ENCODE results near the gene SENP5.

The SENP5 gene

DNA sequence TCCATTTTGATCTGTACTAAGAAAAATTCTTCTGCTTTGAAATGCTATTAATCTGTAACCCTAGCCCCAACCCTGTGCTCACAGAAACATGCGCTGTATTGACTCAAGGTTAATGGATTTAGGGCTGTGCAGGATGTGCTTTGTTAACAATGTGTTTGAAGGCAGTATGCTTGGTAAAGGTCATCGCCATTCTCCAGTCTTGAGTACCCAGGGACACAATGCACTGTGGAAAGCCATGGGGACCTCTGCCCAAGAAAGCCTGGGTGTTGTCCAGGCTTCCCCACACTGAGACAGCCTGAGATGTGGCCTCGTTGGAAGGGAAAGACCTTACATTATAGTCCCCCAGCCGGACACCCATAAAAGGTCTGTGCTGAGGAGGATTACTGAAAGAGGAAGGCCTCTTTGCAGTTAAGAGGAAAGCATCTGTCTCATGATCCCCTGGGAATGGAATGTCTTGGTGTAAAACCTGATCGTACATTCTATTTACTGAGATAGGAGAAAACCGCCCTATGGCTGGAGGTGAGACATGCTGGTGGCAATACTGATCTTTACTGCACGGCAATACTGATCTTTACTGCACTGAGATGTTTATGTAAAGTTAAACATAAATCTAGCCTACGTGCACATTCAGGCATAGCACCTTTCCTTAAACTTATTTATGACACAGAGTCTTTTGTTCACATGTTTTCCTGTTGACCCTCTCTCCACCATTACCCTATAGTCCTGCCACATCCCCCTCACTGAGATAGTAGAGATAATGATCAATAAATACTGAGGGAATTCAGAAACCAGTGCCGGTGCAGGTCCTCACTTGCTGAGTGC is 94.6 kb downstream of the SENP5 start:
- Histone ChIP-seq H3K4me2 (ENCODE audit: low read depth, low read length) (no peak overlapping the region), H3K4me3 (ENCODE audit: low read length) (no peak overlapping the region), H3F3A (ENCODE audit: insufficient read depth, low read length) (no peaks in the 10 kb centered on the region), H3K9me2 (replicated peaks; ENCODE audit: insufficient read depth, low read length) (no peaks in the 10 kb centered on the region), H3K79me2 (ENCODE audit: low read length) (no peaks in the 10 kb centered on the region), H3K27ac (ENCODE audit: low read length) (no peak overlapping the region), H3K9me3 (replicated peaks; ENCODE audit: insufficient read depth, low read length) (no peaks in the 10 kb centered on the region), H3K36me3 (replicated peaks; ENCODE audit: insufficient read depth, low read length) (no peaks in the 10 kb centered on the region), H3K27me3 (replicated peaks; ENCODE audit: insufficient read depth, low read length) (no peaks in the 10 kb centered on the region), H3K9ac (ENCODE audit: low read length) (no peak overlapping the region), H4K20me1 (ENCODE audit: insufficient read depth, low read length) (no peaks in the 10 kb centered on the region), H3K4me1 (ENCODE audit: low read length) (no peaks in the 10 kb centered on the region), H2AFZ (ENCODE audit: low read length) (no peak overlapping the region)
- no peak for DNase-seq
- TF ChIP-seq, protein P1, sequence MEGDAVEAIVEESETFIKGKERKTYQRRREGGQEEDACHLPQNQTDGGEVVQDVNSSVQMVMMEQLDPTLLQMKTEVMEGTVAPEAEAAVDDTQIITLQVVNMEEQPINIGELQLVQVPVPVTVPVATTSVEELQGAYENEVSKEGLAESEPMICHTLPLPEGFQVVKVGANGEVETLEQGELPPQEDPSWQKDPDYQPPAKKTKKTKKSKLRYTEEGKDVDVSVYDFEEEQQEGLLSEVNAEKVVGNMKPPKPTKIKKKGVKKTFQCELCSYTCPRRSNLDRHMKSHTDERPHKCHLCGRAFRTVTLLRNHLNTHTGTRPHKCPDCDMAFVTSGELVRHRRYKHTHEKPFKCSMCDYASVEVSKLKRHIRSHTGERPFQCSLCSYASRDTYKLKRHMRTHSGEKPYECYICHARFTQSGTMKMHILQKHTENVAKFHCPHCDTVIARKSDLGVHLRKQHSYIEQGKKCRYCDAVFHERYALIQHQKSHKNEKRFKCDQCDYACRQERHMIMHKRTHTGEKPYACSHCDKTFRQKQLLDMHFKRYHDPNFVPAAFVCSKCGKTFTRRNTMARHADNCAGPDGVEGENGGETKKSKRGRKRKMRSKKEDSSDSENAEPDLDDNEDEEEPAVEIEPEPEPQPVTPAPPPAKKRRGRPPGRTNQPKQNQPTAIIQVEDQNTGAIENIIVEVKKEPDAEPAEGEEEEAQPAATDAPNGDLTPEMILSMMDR (IDR thresholded peaks at IDR 0.05; ENCODE audit: low read length), result no peak
- TF ChIP-seq EZH2phosphoT487 (IDR thresholded peaks at IDR 0.05; ENCODE audit: low read length), result no peak
- no peak for TF ChIP-seq EZH2 (optimal IDR thresholded peaks at IDR 0.05; ENCODE audit: low read depth, low read length)

DNA sequence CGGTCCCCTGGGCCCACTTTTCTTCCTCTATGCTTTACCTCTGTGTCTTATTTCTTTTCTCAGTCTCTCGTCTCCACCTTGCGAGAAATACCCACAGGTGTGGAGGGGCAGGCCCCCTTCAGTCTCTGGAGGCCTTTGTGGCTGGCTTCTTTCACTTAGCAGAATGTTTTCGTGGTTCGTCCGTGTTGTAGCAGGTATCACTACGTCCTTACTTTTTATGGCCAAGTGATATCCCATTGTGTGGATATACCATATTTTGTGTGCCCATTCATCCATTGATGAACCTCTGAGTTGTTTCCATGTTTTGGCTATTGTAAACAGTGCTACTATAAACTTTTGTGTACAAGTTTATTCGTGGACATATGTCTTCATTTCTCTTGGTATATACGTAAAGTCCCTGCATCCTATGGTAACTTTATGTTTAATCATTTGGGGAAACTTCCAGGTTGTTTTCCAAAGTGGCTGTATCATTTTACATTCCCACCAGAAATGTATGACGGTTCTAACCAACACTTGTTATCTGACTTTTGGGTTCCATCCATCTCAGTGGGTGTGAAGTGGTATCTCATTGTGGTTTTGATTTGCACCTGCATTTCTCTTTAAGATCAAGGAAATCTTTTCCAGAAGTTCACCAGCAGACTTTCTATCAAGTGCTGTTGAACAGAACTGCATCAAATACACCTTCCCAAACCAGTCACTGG is 95.4 kb downstream of the SENP5 start:
- Histone ChIP-seq H3K4me1 (ENCODE audit: low read length) (0 out of 2 replicates have a peak, but pooled peaks cover 4% of the 10 kb centered on the region), H3F3A (ENCODE audit: insufficient read depth, low read length) (no peaks in the 10 kb centered on the region), H3K9me3 (replicated peaks; ENCODE audit: insufficient read depth, low read length) (no peaks in the 10 kb centered on the region), H3K36me3 (replicated peaks; ENCODE audit: insufficient read depth, low read length) (no peaks in the 10 kb centered on the region), H3K9me2 (replicated peaks; ENCODE audit: insufficient read depth, low read length) (no peaks in the 10 kb centered on the region), H2AFZ (ENCODE audit: low read length) (no peak overlapping the region), H3K4me3 (ENCODE audit: low read length) (no peak overlapping the region), H3K79me2 (ENCODE audit: low read length) (no peaks in the 10 kb centered on the region), H3K27ac (ENCODE audit: low read length) (no peak overlapping the region), H3K27me3 (replicated peaks; ENCODE audit: insufficient read depth, low read length) (no peaks in the 10 kb centered on the region), H3K4me2 (ENCODE audit: low read depth, low read length) (no peak overlapping the region), H4K20me1 (ENCODE audit: insufficient read depth, low read length) (no peaks in the 10 kb centered on the region), H3K9ac (ENCODE audit: low read length) (no peak overlapping the region)
- TF ChIP-seq, protein P1 (IDR thresholded peaks at IDR 0.05; ENCODE audit: low read length), result no peak
- no peak for TF ChIP-seq EZH2 (optimal IDR thresholded peaks at IDR 0.05; ENCODE audit: low read depth, low read length)
- TF ChIP-seq EZH2phosphoT487 (IDR thresholded peaks at IDR 0.05; ENCODE audit: low read length), result no peak
- DNase-seq, result no peak

DNA sequence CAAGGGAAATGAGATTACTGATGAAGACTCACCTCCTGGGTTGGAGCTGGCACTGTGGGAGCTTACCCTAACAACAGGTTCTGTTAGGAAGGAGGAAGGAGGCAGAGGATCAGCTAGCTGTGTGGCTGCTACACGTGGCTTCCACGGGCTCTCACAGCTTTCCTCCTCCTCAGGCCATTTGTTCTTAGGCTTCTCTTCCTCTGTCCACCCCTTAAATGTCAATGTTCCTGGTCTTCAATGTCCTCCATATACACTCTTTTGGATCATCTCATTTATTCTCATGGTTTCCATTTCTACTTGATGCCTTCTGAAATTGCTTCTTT is 95.9 kb downstream of the SENP5 start:
- no peak overlapping the region for H2AFZ ChIP-seq (ENCODE audit: low read length)
- no peak for TF ChIP-seq EZH2phosphoT487 (IDR thresholded peaks at IDR 0.05; ENCODE audit: low read length)
- TF ChIP-seq EZH2 (optimal IDR thresholded peaks at IDR 0.05; ENCODE audit: low read depth, low read length), result no peak
- TF ChIP-seq, protein P1 (IDR thresholded peaks at IDR 0.05; ENCODE audit: low read length), result no peak
- no peak overlapping the region for H3K4me3 ChIP-seq (ENCODE audit: low read length)

More for the DNA sequence above, 95.9 kb downstream of the SENP5 start:
- H3F3A ChIP-seq (ENCODE audit: insufficient read depth, low read length), result no peaks in the 10 kb centered on the region
- DNase-seq, result no peak
- H3K79me2 ChIP-seq (ENCODE audit: low read length), result no peaks in the 10 kb centered on the region
- H3K27ac ChIP-seq (ENCODE audit: low read length), result no peak overlapping the region
- H3K9me2 ChIP-seq (replicated peaks; ENCODE audit: insufficient read depth, low read length), result no peaks in the 10 kb centered on the region
- H4K20me1 ChIP-seq (ENCODE audit: insufficient read depth, low read length), result no peaks in the 10 kb centered on the region
- no peaks in the 10 kb centered on the region for H3K27me3 ChIP-seq (replicated peaks; ENCODE audit: insufficient read depth, low read length)
- no peaks in the 10 kb centered on the region for H3K9me3 ChIP-seq (replicated peaks; ENCODE audit: insufficient read depth, low read length)
- H3K4me2 ChIP-seq (ENCODE audit: low read depth, low read length), result no peak overlapping the region
- H3K36me3 ChIP-seq (replicated peaks; ENCODE audit: insufficient read depth, low read length), result no peaks in the 10 kb centered on the region
- no peak overlapping the region for H3K9ac ChIP-seq (ENCODE audit: low read length)
- 0 out of 2 replicates have a peak, but pooled peaks cover 6% of the 10 kb centered on the region for H3K4me1 ChIP-seq (ENCODE audit: low read length)

Data from MM.1S (cell line).